DOHH2 (cell line): ENCODE measurements around the gene GABPB2.

Experiments
- H3F3A ChIP-seq: fragments of 200-600 bp; sonication (generic), shearing (Covaris generic); 2 replicates; pipeline ENCODE4 v1.6.0; 2016; ENCODE audit warnings: antibody characterized with exemption, mild to moderate bottlenecking; ENCODE audit not compliant: control insufficient read depth, insufficient read depth
- H3K27ac ChIP-seq: fragments of 200-600 bp; sonication (generic); 2 replicates; pipeline ENCODE4 v1.5.1; 2014; ENCODE audit warnings: low read depth, mild to moderate bottlenecking, low read length, moderate library complexity
- H3K27me3 ChIP-seq: fragments of 200-600 bp; sonication (generic); 2 replicates; pipeline ENCODE4 v1.6.1; 2014; ENCODE audit warnings: mild to moderate bottlenecking, low read length, mixed read lengths; ENCODE audit not compliant: control insufficient read depth
- H3K36me3 ChIP-seq: fragments of 200-600 bp; sonication (generic); 2 replicates; pipeline ENCODE4 v1.6.1; 2014; ENCODE audit warnings: mild to moderate bottlenecking, low read length, moderate library complexity, mixed read lengths; ENCODE audit not compliant: control insufficient read depth
- H3K4me1 ChIP-seq: fragments of 200-600 bp; sonication (generic); 2 replicates; pipeline ENCODE4 v1.6.1; 2014; ENCODE audit warnings: mild to moderate bottlenecking, low read length, mixed read lengths; ENCODE audit not compliant: control insufficient read depth
- H3K4me2 ChIP-seq: fragments of 200-600 bp; sonication (generic); 2 replicates; pipeline ENCODE4 v1.6.0; 2014; ENCODE audit warnings: mild to moderate bottlenecking, low read length, moderate library complexity
- H3K4me3 ChIP-seq: fragments of 200-600 bp; sonication (generic); 2 replicates; pipeline ENCODE4 v1.5.1; 2014; ENCODE audit warnings: mild to moderate bottlenecking, low read length, mixed read lengths
- H3K79me2 ChIP-seq: fragments of 200-600 bp; sonication (generic); 2 replicates; pipeline ENCODE4 v1.6.1; 2014; ENCODE audit warnings: mild to moderate bottlenecking, low read length, mixed read lengths; ENCODE audit not compliant: control insufficient read depth
- H3K9me2 ChIP-seq: fragments of 200-600 bp; sonication (generic); replicated peaks from 2 replicates; pipeline ENCODE4 v1.6.1; 2014; ENCODE audit warnings: mild to moderate bottlenecking, low read length, mixed read lengths; ENCODE audit not compliant: control insufficient read depth
- H3K9me3 ChIP-seq: fragments of 200-600 bp; sonication (generic); 2 replicates; pipeline ENCODE4 v1.6.1; 2014; ENCODE audit warnings: antibody characterized with exemption, low read length, mixed read lengths; ENCODE audit not compliant: control insufficient read depth, insufficient read depth
- H4K20me1 ChIP-seq: fragments of 200-600 bp; sonication (generic); 2 replicates; pipeline ENCODE4 v1.6.0; 2014; ENCODE audit warnings: low read depth, mild to moderate bottlenecking, antibody characterized with exemption, low read length, moderate library complexity; ENCODE audit not compliant: control insufficient read depth, insufficient read depth
- EZH2phosphoT487 ChIP-seq: fragments of 200-600 bp; sonication (generic); IDR thresholded peaks from 2 replicates; pipeline ENCODE4 v1.6.1; 2017; ENCODE audit warnings: borderline replicate concordance, mild to moderate bottlenecking, antibody characterized with exemption, low read length, moderate library complexity, mixed read lengths
- TF ChIP-seq, protein P1 (sequence below): fragments of 200-600 bp; sonication (generic); IDR thresholded peaks from one replicate; pipeline ENCODE4 v1.5.1; 2014; ENCODE audit warnings: antibody characterized with exemption, mild to moderate bottlenecking, low read depth, low read length; ENCODE audit not compliant: poor library complexity, severe bottlenecking

GABPB2 gene

DNA sequence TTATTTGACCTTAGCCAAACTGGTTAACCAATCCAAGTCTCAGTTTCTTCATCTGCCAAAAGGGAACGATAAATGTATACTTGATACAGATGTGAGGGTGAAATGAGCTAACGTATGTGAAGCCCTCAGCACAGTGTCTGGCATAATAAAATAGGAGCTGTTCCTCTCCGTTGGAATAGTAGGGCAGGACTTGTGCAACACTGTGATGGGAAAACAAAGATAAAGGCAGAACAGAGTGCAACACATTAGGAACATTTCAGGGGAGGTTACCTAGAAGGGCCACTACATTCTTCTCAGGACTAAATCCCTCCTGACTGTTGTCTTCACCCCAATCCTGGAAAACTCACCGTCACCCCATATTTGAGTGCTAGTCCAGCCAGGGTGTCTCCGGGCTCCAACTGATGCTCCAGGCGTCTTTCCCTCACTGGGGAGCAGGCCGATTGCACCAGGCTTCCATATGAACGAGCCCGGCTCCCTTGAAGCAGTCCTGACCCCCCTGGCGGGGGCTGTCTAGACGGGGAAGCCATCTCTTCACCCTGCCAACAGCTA, 94.2 kb downstream of the GABPB2 start:
- H3K4me3 ChIP-seq: peak overlapping the region; percentile 91
- no peaks in the 10 kb centered on the region for H4K20me1 ChIP-seq
- peaks cover 13% of the 10 kb centered on the region for H3F3A ChIP-seq
- H3K9me2 ChIP-seq: no peaks in the 10 kb centered on the region
- no peak overlapping the region for H3K27ac ChIP-seq
- peaks cover 40% of the 10 kb centered on the region for H3K36me3 ChIP-seq
- H3K79me2 ChIP-seq: peaks cover 31% of the 10 kb centered on the region
- no peaks in the 10 kb centered on the region for H3K9me3 ChIP-seq
- peak overlapping the region; percentile 80 for H3K4me2 ChIP-seq
- TF ChIP-seq, protein P1, sequence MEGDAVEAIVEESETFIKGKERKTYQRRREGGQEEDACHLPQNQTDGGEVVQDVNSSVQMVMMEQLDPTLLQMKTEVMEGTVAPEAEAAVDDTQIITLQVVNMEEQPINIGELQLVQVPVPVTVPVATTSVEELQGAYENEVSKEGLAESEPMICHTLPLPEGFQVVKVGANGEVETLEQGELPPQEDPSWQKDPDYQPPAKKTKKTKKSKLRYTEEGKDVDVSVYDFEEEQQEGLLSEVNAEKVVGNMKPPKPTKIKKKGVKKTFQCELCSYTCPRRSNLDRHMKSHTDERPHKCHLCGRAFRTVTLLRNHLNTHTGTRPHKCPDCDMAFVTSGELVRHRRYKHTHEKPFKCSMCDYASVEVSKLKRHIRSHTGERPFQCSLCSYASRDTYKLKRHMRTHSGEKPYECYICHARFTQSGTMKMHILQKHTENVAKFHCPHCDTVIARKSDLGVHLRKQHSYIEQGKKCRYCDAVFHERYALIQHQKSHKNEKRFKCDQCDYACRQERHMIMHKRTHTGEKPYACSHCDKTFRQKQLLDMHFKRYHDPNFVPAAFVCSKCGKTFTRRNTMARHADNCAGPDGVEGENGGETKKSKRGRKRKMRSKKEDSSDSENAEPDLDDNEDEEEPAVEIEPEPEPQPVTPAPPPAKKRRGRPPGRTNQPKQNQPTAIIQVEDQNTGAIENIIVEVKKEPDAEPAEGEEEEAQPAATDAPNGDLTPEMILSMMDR: no peak
- no peak for TF ChIP-seq EZH2phosphoT487
- H3K27me3 ChIP-seq: no peaks in the 10 kb centered on the region
- H3K4me1 ChIP-seq: peaks cover 24% of the 10 kb centered on the region

DNA sequence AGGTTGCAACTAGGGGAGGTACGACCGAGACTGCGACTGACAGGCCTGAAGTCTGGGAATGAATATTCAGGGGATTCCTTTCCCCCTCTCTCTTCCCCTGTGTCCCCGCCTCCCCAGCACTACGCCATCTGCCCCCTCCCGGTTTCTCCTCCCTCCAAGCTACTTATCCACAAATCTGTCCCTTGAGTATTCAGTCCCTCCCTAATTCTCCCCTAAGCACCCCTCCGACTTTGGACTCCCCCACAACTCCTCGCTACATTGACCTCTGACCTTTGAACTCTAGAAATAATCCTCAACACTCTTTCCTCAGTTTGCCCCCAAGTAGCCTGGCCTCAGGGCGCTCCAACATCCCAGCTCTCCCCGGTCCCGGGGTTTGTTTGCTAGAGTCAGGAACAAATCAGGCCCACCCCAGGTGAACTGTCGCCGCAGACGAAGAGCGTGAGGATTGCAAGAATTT, 94.7 kb downstream of the GABPB2 start:
- H4K20me1 ChIP-seq: no peaks in the 10 kb centered on the region
- peaks cover 23% of the 10 kb centered on the region for H3K4me1 ChIP-seq
- no peaks in the 10 kb centered on the region for H3K9me2 ChIP-seq
- H3K27ac ChIP-seq: no peak overlapping the region
- H3F3A ChIP-seq: peaks cover 11% of the 10 kb centered on the region; the same call in 1 of the 2 replicates
- H3K4me2 ChIP-seq: peak overlapping the region; percentile 80
- TF ChIP-seq, protein P1: no peak
- TF ChIP-seq EZH2phosphoT487: no peak
- H3K36me3 ChIP-seq: peaks cover 42% of the 10 kb centered on the region
- H3K4me3 ChIP-seq: peak overlapping the region; percentile 91
- peaks cover 31% of the 10 kb centered on the region for H3K79me2 ChIP-seq
- no peaks in the 10 kb centered on the region for H3K9me3 ChIP-seq
- H3K27me3 ChIP-seq: no peaks in the 10 kb centered on the region

DNA sequence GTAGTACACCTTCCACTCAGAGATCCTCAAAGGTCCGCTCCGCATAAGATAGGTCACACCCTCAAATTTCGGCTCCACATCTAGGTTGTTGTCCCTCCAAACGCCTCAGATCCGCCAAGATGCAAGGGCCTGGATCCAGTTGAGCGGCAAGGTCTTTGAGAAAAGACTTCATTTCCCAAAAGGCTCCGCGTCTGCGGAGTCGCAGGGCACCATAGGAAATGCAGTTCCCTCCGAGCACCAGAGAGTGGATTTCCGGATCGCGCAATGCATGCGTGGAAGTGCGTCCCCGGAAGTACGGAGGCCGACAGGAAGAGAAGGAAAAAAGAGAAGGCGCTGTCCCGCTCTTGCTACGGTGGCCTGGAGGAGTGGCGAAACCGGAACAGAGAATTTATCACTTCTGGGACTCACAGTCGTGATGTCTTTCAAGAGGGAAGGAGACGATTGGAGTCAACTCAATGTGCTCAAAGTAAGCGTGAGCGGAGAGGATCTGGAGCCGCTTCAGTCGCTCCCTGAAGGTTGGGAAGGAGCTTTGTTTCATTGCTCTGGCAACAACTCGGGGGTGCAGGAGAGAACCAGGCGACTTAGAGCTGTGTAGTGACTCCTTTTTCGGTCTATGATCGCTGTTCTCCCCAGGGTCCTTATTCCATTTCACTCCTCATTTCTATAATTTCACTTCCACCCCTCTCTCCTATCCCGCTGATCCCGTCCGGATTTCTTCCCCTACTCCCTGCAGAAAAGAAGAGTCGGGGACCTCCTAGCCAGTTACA, 95.4 kb downstream of the GABPB2 start, which contains the start of the genes LYSMD1 and SCNM1:
Gene LYSMD1 (minus strand): TSS at position 165 of the 767 bp plus-strand sequence. CDS start 644 bp downstream, outside the sequence.
Gene SCNM1 (plus strand): TSS at position 407 of the 767 bp plus-strand sequence. CDS start 9 bp downstream, at position 416.
- no peaks in the 10 kb centered on the region for H3K9me3 ChIP-seq
- H3K27ac ChIP-seq: peak within 1 kb of the TSS; percentile 45; the same call in 1 of the 2 replicates
- H3K27me3 ChIP-seq: no peaks in the 10 kb centered on the region
- H4K20me1 ChIP-seq: no peaks in the 10 kb centered on the region
- peaks cover 43% of the 10 kb centered on the region for H3K36me3 ChIP-seq
- TF ChIP-seq, protein P1: no peak
- no peak for TF ChIP-seq EZH2phosphoT487
- H3K4me1 ChIP-seq: peaks cover 23% of the 10 kb centered on the region
- H3K4me2 ChIP-seq: peak within 1 kb of the TSS; percentile 84
- no peaks in the 10 kb centered on the region for H3K9me2 ChIP-seq
- peaks cover 11% of the 10 kb centered on the region; the same call in 1 of the 2 replicates for H3F3A ChIP-seq
- peak within 1 kb of the TSS; percentile 91 for H3K4me3 ChIP-seq
- H3K79me2 ChIP-seq: peaks cover 31% of the 10 kb centered on the region
